ENCODE results near the gene TBC1D24. TPM values are rescaled to one million over a fixed set of nuclear protein-coding genes. Genes with fewer than 3 reads are reported as not detected.

Gene TBC1D24
- total and polyA plus RNA-seq, 2 experiments from 2014 or later = 5.4 to 21.0 TPM

DNA sequence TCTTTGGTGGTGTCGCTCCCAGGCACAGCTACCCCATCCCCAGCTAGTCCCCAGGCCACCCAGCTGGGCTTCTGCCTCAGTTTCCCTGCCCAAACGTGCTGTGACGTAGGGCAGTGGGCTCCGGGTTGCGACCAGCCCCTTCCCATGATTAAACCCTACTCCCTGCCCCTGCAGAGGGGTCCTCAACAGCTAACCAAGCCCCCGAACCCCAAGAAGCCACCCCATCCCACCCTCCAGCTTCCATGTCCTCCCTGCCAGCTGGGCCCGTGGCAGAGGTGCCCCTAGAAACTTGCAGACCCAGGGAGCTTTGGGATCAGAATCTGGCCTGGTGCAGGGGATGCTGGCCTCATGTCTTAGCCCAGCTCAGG lies 4.7 kb upstream of the TBC1D24 start:
- TF ChIP-seq, protein P1, sequence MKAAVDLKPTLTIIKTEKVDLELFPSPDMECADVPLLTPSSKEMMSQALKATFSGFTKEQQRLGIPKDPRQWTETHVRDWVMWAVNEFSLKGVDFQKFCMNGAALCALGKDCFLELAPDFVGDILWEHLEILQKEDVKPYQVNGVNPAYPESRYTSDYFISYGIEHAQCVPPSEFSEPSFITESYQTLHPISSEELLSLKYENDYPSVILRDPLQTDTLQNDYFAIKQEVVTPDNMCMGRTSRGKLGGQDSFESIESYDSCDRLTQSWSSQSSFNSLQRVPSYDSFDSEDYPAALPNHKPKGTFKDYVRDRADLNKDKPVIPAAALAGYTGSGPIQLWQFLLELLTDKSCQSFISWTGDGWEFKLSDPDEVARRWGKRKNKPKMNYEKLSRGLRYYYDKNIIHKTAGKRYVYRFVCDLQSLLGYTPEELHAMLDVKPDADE (IDR thresholded peaks at IDR 0.05) = no peak
- TF ChIP-seq, protein P2, sequence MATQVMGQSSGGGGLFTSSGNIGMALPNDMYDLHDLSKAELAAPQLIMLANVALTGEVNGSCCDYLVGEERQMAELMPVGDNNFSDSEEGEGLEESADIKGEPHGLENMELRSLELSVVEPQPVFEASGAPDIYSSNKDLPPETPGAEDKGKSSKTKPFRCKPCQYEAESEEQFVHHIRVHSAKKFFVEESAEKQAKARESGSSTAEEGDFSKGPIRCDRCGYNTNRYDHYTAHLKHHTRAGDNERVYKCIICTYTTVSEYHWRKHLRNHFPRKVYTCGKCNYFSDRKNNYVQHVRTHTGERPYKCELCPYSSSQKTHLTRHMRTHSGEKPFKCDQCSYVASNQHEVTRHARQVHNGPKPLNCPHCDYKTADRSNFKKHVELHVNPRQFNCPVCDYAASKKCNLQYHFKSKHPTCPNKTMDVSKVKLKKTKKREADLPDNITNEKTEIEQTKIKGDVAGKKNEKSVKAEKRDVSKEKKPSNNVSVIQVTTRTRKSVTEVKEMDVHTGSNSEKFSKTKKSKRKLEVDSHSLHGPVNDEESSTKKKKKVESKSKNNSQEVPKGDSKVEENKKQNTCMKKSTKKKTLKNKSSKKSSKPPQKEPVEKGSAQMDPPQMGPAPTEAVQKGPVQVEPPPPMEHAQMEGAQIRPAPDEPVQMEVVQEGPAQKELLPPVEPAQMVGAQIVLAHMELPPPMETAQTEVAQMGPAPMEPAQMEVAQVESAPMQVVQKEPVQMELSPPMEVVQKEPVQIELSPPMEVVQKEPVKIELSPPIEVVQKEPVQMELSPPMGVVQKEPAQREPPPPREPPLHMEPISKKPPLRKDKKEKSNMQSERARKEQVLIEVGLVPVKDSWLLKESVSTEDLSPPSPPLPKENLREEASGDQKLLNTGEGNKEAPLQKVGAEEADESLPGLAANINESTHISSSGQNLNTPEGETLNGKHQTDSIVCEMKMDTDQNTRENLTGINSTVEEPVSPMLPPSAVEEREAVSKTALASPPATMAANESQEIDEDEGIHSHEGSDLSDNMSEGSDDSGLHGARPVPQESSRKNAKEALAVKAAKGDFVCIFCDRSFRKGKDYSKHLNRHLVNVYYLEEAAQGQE (IDR thresholded peaks at IDR 0.05; ENCODE audit: unreplicated experiment) = no peak
- TF ChIP-seq CREB1 (CRISPR knock-in tag; IDR thresholded peaks at IDR 0.05; ENCODE audit: low read depth) = no peak
- TF ChIP-seq EZH2phosphoT487 (IDR thresholded peaks at IDR 0.05; ENCODE audit: unreplicated experiment) = no peak
- TF ChIP-seq ZNF331 (CRISPR knock-in tag; IDR thresholded peaks at IDR 0.05; ENCODE audit: low read depth) = no peak
- no peak for TF ChIP-seq JUNB (IDR thresholded peaks at IDR 0.05; ENCODE audit: unreplicated experiment)
- TF ChIP-seq POLR2AphosphoS5 (IDR thresholded peaks at IDR 0.05; ENCODE audit: low read depth) = no peak
- no peak for TF ChIP-seq ZNF114 (CRISPR knock-in tag; IDR thresholded peaks at IDR 0.05)
- TF ChIP-seq NANOG (IDR thresholded peaks at IDR 0.05; ENCODE audit: borderline replicate concordance) = no peak
- no peak for TF ChIP-seq EZH2 (IDR thresholded peaks at IDR 0.05; ENCODE audit: low read depth, unreplicated experiment)
- TF ChIP-seq, protein P3, sequence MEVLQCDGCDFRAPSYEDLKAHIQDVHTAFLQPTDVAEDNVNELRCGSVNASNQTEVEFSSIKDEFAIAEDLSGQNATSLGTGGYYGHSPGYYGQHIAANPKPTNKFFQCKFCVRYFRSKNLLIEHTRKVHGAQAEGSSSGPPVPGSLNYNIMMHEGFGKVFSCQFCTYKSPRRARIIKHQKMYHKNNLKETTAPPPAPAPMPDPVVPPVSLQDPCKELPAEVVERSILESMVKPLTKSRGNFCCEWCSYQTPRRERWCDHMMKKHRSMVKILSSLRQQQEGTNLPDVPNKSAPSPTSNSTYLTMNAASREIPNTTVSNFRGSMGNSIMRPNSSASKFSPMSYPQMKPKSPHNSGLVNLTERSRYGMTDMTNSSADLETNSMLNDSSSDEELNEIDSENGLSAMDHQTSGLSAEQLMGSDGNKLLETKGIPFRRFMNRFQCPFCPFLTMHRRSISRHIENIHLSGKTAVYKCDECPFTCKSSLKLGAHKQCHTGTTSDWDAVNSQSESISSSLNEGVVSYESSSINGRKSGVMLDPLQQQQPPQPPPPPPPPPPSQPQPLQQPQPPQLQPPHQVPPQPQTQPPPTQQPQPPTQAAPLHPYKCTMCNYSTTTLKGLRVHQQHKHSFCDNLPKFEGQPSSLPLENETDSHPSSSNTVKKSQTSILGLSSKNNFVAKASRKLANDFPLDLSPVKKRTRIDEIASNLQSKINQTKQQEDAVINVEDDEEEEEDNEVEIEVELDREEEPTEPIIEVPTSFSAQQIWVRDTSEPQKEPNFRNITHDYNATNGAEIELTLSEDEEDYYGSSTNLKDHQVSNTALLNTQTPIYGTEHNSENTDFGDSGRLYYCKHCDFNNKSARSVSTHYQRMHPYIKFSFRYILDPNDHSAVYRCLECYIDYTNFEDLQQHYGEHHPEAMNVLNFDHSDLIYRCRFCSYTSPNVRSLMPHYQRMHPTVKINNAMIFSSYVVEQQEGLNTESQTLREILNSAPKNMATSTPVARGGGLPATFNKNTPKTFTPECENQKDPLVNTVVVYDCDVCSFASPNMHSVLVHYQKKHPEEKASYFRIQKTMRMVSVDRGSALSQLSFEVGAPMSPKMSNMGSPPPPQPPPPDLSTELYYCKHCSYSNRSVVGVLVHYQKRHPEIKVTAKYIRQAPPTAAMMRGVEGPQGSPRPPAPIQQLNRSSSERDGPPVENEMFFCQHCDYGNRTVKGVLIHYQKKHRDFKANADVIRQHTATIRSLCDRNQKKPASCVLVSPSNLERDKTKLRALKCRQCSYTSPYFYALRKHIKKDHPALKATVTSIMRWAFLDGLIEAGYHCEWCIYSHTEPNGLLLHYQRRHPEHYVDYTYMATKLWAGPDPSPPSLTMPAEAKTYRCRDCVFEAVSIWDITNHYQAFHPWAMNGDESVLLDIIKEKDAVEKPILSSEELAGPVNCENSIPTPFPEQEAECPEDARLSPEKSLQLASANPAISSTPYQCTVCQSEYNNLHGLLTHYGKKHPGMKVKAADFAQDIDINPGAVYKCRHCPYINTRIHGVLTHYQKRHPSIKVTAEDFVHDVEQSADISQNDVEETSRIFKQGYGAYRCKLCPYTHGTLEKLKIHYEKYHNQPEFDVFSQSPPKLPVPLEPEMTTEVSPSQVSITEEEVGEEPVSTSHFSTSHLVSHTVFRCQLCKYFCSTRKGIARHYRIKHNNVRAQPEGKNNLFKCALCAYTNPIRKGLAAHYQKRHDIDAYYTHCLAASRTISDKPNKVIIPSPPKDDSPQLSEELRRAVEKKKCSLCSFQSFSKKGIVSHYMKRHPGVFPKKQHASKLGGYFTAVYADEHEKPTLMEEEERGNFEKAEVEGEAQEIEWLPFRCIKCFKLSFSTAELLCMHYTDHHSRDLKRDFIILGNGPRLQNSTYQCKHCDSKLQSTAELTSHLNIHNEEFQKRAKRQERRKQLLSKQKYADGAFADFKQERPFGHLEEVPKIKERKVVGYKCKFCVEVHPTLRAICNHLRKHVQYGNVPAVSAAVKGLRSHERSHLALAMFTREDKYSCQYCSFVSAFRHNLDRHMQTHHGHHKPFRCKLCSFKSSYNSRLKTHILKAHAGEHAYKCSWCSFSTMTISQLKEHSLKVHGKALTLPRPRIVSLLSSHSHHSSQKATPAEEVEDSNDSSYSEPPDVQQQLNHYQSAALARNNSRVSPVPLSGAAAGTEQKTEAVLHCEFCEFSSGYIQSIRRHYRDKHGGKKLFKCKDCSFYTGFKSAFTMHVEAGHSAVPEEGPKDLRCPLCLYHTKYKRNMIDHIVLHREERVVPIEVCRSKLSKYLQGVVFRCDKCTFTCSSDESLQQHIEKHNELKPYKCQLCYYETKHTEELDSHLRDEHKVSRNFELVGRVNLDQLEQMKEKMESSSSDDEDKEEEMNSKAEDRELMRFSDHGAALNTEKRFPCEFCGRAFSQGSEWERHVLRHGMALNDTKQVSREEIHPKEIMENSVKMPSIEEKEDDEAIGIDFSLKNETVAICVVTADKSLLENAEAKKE (CRISPR knock-in tag; IDR thresholded peaks at IDR 0.05) = no peak
- TF ChIP-seq, protein P4, sequence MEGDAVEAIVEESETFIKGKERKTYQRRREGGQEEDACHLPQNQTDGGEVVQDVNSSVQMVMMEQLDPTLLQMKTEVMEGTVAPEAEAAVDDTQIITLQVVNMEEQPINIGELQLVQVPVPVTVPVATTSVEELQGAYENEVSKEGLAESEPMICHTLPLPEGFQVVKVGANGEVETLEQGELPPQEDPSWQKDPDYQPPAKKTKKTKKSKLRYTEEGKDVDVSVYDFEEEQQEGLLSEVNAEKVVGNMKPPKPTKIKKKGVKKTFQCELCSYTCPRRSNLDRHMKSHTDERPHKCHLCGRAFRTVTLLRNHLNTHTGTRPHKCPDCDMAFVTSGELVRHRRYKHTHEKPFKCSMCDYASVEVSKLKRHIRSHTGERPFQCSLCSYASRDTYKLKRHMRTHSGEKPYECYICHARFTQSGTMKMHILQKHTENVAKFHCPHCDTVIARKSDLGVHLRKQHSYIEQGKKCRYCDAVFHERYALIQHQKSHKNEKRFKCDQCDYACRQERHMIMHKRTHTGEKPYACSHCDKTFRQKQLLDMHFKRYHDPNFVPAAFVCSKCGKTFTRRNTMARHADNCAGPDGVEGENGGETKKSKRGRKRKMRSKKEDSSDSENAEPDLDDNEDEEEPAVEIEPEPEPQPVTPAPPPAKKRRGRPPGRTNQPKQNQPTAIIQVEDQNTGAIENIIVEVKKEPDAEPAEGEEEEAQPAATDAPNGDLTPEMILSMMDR (conservative IDR thresholded peaks at IDR 0.05; ENCODE audit: low read depth in 2 of 2) = no peak
- DNase-seq (ENCODE audit: low spot score) = no peak
- H3K27ac ChIP-seq (ENCODE audit: low read depth) = no peak overlapping the region

More for the DNA sequence above, 4.7 kb upstream of the TBC1D24 start:
- Histone ChIP-seq H3K27me3 (ENCODE audit: insufficient read depth) (peaks cover 65% of the 10 kb centered on the region), H2AFZ (no peak overlapping the region), H3K36me3 (ENCODE audit: insufficient read depth) (no peaks in the 10 kb centered on the region), H3F3A (replicated peaks; ENCODE audit: low read depth) (peaks cover 23% of the 10 kb centered on the region; the same call in 1 of the 2 replicates), H3K79me2 (replicated peaks; ENCODE audit: insufficient read depth) (no peaks in the 10 kb centered on the region), H3K4me1 (ENCODE audit: insufficient read depth) (peaks cover 15% of the 10 kb centered on the region), H3K4me3 (no peak overlapping the region; the same call in 1 of the 2 replicates), H4K20me1 (replicated peaks; ENCODE audit: insufficient read depth) (no peaks in the 10 kb centered on the region), H3K4me2 (no peak overlapping the region), H3K9me2 (ENCODE audit: insufficient read depth) (no peaks in the 10 kb centered on the region)
- Mint-ChIP-seq H3K4me1 (peaks cover 18% of the 10 kb centered on the region), H3K27ac (no peak overlapping the region), H3K9me3 (no peaks in the 10 kb centered on the region), H3K27me3 (ENCODE audit: insufficient read depth, low read depth, poor library complexity) (peaks cover 55% of the 10 kb centered on the region), H3K4me3 (peak overlapping the region; percentile 45), H3K36me3 (ENCODE audit: low read depth) (peaks cover 2% of the 10 kb centered on the region; the same call in 1 of the 3 replicates)
- no peak for ATAC-seq
